Esophagus squamous epithelium (tissue), 5 donors: ENCODE measurements around the gene PDK2. TPM values are rescaled to one million over a fixed set of nuclear protein-coding genes. Genes with fewer than 3 reads are reported as not detected.
A peak's percentile ranks its signal among the peaks of the same experiment; 100 is the strongest.

Source experiments
- DNase-seq: peaks from one replicate; lab custom pipeline; 2025; lab: John Stamatoyannopoulos, UW
- H3K27ac ChIP-seq, 4 donors: fragments of 200-600 bp; sonication (generic); one replicate each; pipeline ENCODE4 v1.5.1; 2016 to 2019; ENCODE audit warnings: mild to moderate bottlenecking in 1 of 4
- H3K27me3 ChIP-seq, 4 donors: fragments of 200-600 bp; sonication (generic); 1 replicate in 3 of 4; 2 replicates in 1 of 4; pipeline versions ENCODE4 v1.5.1 to v1.6.0; 2017 to 2021; ENCODE audit warnings: antibody characterized with exemption in 1 of 4
- H3K36me3 ChIP-seq, 3 donors: fragments of 200-600 bp; sonication (generic); one replicate each; pipeline ENCODE4 v1.5.1; 2016 to 2019
- H3K4me1 ChIP-seq, 3 donors: fragments of 200-600 bp; sonication (generic); one replicate each; pipeline ENCODE4 v1.5.1; 2017 to 2019
- H3K4me3 ChIP-seq, 4 donors: fragments of 200-600 bp; sonication (generic); 1 replicate in 3 of 4; 2 replicates in 1 of 4; pipeline ENCODE4 v1.5.1; 2016 to 2019; ENCODE audit warnings: mild to moderate bottlenecking in 2 of 4, moderate library complexity in 1 of 4
- H3K9me3 ChIP-seq, 3 donors: fragments of 200-600 bp; sonication (generic); one replicate each; pipeline ENCODE4 v1.5.1; 2016 to 2019
- POLR2A ChIP-seq, 4 donors: fragments of 450-650 bp; IDR thresholded peaks; one replicate each; pipeline ENCODE4 v1.6.1; 2017; ENCODE audit warnings: antibody characterized with exemption in 4 of 4, mild to moderate bottlenecking in 4 of 4, moderate library complexity in 3 of 4
- WGBS, 2 donors: methylation state at CpG; one replicate each; pipeline ENCODE4 v1.1.5; 2018; 5-methylcytosine and 5-hydroxymethylcytosine counted together
- intact Hi-C: fragments of 100-400 bp; cut with DNase I; formaldehyde crosslinking; loops from one replicate; pipeline ENCODE4 v1.15.0; 2022
- total RNA-seq, 4 donors: library from RNA; depleted of rRNA; stranded (reverse); fragments of >200 nt; gene quantifications; one replicate each; pipeline ENCODE4 v1.1.0, GENCODE V29; 2016
- TF ChIP-seq, protein P1 (sequence below), 6 experiments: fragments of 450-650 bp in 4 of 6; fragments of 200-600 bp in 2 of 6; sonication (generic) in 2 of 6; IDR thresholded peaks; one replicate each; pipeline ENCODE4 v1.5.1; 2016 to 2019; ENCODE audit warnings: antibody characterized with exemption in 6 of 6, mild to moderate bottlenecking in 4 of 6, moderate library complexity in 4 of 6
- donor health status: DM: yes; HTN: yes; CAD: no.

PDK2 gene
- total RNA-seq, 4 donors from 2014 or later: 5.2 to 20.2 (median 12.8) TPM

DNA sequence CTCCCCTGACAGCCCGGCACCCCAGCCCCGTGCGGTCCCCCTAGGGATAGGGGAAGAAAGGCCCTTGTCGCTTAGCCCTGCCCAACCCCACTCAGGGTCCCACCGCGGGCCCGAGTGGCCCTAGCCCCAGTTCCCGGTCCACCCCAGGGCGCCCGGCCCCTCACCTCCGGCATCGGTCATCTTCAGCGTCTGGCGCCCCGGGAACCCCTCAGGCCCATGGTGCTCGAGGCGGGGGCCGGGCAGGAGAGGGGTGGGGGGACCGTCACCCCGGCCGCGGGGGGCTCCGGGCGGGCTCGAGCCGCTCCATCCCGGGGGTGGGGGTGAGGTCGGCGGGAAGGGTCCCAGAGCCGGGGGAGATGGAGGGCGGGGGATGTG is 34.2 kb downstream of the PDK2 start:
- H3K27ac ChIP-seq: peak overlapping the region in 1 of 4 donors; percentile 9
- DNase-seq: no peak
- no CpG with 5 or more reads among the region's 31 CpGs for WGBS, 2 donors

DNA sequence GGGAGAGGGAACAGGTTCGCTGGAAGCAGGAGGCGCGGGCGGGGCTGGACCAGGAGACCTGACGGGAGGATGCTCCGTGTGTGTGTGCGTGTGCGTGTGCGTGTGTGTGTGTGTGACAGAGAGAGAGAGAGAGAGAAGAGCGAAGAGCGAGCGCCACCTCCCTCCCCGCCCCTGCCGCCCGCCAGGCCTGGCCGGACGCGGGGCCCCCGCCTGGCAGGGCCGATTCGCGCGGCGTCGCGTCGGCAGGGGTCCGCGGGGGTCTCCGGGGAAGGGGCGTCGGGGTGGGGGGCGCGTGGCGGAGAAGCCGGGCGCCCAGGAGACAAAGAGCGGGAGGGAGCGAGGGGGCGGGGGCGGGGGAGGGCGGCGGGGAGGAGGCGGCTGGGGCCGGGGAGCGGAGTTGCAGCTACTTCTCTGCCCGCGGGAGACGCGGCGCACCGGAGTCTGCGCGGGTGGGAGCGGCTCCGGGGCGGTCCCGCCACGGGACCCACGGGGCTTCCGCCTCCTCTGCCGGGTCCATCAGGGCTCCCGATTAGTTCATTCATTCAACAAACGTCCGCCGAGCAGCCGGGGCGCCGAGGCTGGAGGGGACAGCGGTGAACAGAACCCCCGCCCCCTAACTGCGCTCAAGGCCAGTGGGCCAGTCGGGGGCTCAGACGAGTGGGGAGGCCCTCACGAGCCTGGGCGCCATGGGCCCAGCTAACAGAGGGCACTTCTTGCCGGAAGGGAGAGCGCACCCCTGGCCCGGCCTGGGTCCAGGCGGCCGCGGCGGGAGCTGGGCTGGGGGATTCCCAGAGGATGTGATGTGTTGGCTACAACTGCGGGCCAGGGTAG is 34.8 kb downstream of the PDK2 start, which contains the start of gene SAMD14:
TSS of gene SAMD14 (minus strand) at position 433 of the 831 bp plus-strand sequence. CDS start 5,201 bp downstream, outside the sequence.
- peaks cover 5 to 41% (median 9%) of the 10 kb centered on the region in 4 donors for H3K27me3 ChIP-seq
- H3K4me3 ChIP-seq: peak within 1 kb of the TSS; percentile 24 to 73 (median 42)
- H3K9me3 ChIP-seq: no peaks in the 10 kb centered on the region
- H3K4me1 ChIP-seq: peaks cover 11 to 60% (median 12%) of the 10 kb centered on the region in 3 donors
- H3K36me3 ChIP-seq: peaks cover 3 to 10% (median 6%) of the 10 kb centered on the region in 3 donors
- intact Hi-C loops: no loop called here
- WGBS, 2 donors: 0 to 5% methylated on average over 5 to 8 of the region's 84 CpGs
- H3K27ac ChIP-seq: peak within 1 kb of the TSS in 2 of 4 donors; percentile 9 to 29
- TF ChIP-seq POLR2A (IDR thresholded peaks at IDR 0.05): no peak
- TF ChIP-seq, protein P1, sequence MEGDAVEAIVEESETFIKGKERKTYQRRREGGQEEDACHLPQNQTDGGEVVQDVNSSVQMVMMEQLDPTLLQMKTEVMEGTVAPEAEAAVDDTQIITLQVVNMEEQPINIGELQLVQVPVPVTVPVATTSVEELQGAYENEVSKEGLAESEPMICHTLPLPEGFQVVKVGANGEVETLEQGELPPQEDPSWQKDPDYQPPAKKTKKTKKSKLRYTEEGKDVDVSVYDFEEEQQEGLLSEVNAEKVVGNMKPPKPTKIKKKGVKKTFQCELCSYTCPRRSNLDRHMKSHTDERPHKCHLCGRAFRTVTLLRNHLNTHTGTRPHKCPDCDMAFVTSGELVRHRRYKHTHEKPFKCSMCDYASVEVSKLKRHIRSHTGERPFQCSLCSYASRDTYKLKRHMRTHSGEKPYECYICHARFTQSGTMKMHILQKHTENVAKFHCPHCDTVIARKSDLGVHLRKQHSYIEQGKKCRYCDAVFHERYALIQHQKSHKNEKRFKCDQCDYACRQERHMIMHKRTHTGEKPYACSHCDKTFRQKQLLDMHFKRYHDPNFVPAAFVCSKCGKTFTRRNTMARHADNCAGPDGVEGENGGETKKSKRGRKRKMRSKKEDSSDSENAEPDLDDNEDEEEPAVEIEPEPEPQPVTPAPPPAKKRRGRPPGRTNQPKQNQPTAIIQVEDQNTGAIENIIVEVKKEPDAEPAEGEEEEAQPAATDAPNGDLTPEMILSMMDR (IDR thresholded peaks at IDR 0.05): no peak
- DNase-seq: no peak

More for the DNA sequence above, 34.2 kb downstream of the PDK2 start:
- H3K36me3 ChIP-seq: peaks cover 0 to 4% (median under 1%) of the 10 kb centered on the region in 3 donors
- H3K4me3 ChIP-seq: peak overlapping the region; percentile 24 to 73 (median 42)
- TF ChIP-seq POLR2A (IDR thresholded peaks at IDR 0.05): no peak
- TF ChIP-seq, protein P1 (IDR thresholded peaks at IDR 0.05): no peak
- peaks cover 11 to 55% (median 12%) of the 10 kb centered on the region in 3 donors for H3K4me1 ChIP-seq
- intact Hi-C loops: no loop called here
- H3K9me3 ChIP-seq: no peaks in the 10 kb centered on the region
- peaks cover 5 to 41% (median 9%) of the 10 kb centered on the region in 4 donors for H3K27me3 ChIP-seq

DNA sequence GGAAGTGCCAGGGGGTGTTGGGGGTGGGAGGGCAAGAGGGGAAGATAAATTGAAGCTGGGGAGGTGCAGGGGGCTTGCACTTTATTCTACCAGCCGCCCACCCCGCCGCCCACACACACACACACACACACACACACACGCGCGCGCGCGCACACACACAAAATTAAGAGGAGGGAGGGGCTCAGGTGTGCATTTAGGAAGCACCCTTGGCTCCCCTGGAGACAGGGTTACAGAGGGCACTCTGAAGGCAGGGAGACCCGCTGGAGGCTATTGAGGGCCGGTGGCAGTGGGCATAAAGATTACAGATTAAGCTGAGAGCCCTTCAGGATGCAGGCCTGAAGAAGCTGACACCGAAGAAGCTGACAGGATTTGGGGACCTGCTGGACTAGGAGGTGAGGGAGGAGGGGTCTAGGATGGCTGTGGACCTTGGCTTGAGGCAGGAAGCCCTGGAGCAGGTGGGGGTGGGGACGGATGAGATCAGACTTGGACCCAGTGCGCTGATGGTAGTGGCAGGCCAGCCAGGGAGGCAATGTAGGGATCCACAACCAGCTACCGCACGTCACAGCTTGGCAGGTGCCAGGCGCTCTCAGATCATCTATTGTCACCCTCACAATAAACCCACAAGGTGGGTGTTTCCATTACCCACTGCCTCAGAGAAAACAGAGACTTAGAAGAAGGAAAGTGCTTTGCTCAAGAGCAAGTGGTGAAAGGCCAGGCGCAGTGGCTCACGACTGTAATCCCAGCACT is 35.6 kb downstream of the PDK2 start:
- peaks cover 5 to 41% (median 9%) of the 10 kb centered on the region in 4 donors for H3K27me3 ChIP-seq
- 37 to 55% methylated on average over 10 to 15 of the region's 19 CpGs for WGBS, 2 donors
- no peak overlapping the region for H3K27ac ChIP-seq
- peaks cover 11 to 60% (median 12%) of the 10 kb centered on the region in 3 donors for H3K4me1 ChIP-seq
- H3K36me3 ChIP-seq: peaks cover 11 to 17% (median 12%) of the 10 kb centered on the region in 3 donors
- peak overlapping the region in 2 of 4 donors; percentile 53 to 73 for H3K4me3 ChIP-seq
- intact Hi-C loops: no loop called here
- H3K9me3 ChIP-seq: no peaks in the 10 kb centered on the region
- TF ChIP-seq, protein P1 (IDR thresholded peaks at IDR 0.05): no peak
- TF ChIP-seq POLR2A (IDR thresholded peaks at IDR 0.05): no peak
- DNase-seq: no peak

DNA sequence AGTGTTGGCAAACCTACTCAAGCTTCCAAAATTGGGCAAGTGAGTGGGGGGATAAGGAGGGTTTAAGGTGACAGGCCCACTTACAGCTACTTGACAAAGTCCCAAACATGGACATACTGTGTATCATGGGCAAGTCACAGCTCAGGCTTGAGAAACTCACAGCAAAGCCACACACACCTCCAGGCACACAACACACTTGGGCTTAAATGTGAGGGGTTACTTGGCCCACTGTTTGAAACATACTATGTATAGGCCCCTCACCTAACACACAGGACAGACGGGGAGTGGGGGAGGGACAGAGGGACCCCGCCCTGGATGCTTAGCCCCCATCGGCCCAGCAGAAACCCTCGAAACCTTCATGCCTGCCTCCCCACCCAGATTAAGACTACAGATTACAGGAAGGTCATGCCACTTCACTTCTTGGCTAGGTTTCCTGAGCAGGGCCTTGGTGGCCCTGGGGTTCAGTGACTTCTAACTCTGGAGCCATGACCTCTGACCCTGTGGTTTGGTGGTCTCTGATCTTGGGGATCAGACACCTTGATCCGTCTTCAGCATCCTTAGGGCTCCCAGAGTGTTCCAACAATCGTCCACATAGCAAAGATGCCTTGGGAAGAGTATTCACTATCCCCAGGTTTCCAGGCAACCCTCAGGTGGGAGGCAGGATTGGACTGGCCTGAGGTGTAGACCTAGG is 37.1 kb downstream of the PDK2 start:
- H3K27ac ChIP-seq: no peak overlapping the region
- H3K4me3 ChIP-seq: no peak overlapping the region
- TF ChIP-seq, protein P1 (IDR thresholded peaks at IDR 0.05): no peak
- no peak for TF ChIP-seq POLR2A (IDR thresholded peaks at IDR 0.05)
- 73 to 90% methylated on average over 4 to 6 of the region's 6 CpGs for WGBS, 2 donors
- peaks cover 5 to 38% (median 9%) of the 10 kb centered on the region in 4 donors for H3K27me3 ChIP-seq
- no peaks in the 10 kb centered on the region for H3K9me3 ChIP-seq
- DNase-seq: no peak
- intact Hi-C loops: no loop called here
- H3K4me1 ChIP-seq: peaks cover 11 to 60% (median 12%) of the 10 kb centered on the region in 3 donors
- H3K36me3 ChIP-seq: peaks cover 25 to 33% (median 26%) of the 10 kb centered on the region in 3 donors
